T-cell (primary cell): ENCODE data around the gene POLR2F. TPM values are rescaled to one million over a fixed set of nuclear protein-coding genes. Genes with fewer than 3 reads are reported as not detected.
A peak's percentile ranks its signal among the peaks of the same experiment; 100 is the strongest.

ENCODE experiments used
- ATAC-seq, 4 experiments: fragments of 200-7000 bp in 3 of 4; fragments of 150-1000 bp in 1 of 4; cut with Tn5 transposase; replicated peaks in 1 of 4; 1 replicate in 3 of 4; 2 replicates in 1 of 4; pipeline ENCODE4 v1.10.0; 2021; ENCODE audit warnings: moderate library complexity in 3 of 4, mild to moderate bottlenecking in 2 of 4, moderate number of reproducible peaks in 1 of 4
- CTCF ChIA-PET, 2 donors: fragments of 300-600 bp; sonication (Branson Sonifier 250); formaldehyde crosslinking; loops; one replicate each; lab custom pipeline; 2022; ENCODE audit warnings: antibody characterized with exemption in 2 of 2; lab: Charles Lee
- POLR2A ChIA-PET, 2 donors: fragments of 300-600 bp; sonication (Branson Sonifier 250); formaldehyde crosslinking; loops; one replicate each; lab custom pipeline; 2022; ENCODE audit warnings: antibody characterized with exemption in 2 of 2; lab: Charles Lee
- DNase-seq, 35 experiments: peaks; one replicate each; pipeline versions ENCODE4 v3.0.0 to v3.0.0-alpha.2; 2013 to 2023
- H3K27ac ChIP-seq: one replicate; pipeline ENCODE4 v1.5.1; 2013; ENCODE audit warnings: low read length
- H3K27me3 ChIP-seq, 2 experiments: replicated peaks in 1 of 2; 1 replicate in 1 of 2; 2 replicates in 1 of 2; pipeline versions ENCODE4 v1.6.1 to v1.7.0; 2013; ENCODE audit warnings: low read length in 1 of 2, mixed read lengths in 1 of 2; ENCODE audit not compliant: control insufficient read depth in 2 of 2, insufficient read depth in 2 of 2; ENCODE audit errors: extremely low read depth in 1 of 2
- H3K36me3 ChIP-seq, 2 donors: 1 replicate in 1 of 2; 2 replicates in 1 of 2; pipeline versions ENCODE4 v1.6.1 to v1.7.0; 2013; ENCODE audit warnings: low read length in 1 of 2; ENCODE audit not compliant: control insufficient read depth in 2 of 2, insufficient read depth in 1 of 2; ENCODE audit errors: extremely low read depth in 1 of 2
- H3K4me1 ChIP-seq, 2 experiments: 1 replicate in 1 of 2; 2 replicates in 1 of 2; pipeline versions ENCODE4 v1.6.1 to v1.7.0; 2013; ENCODE audit warnings: low read length in 2 of 2, mixed read lengths in 1 of 2; ENCODE audit not compliant: insufficient read depth in 2 of 2, control insufficient read depth in 1 of 2; ENCODE audit errors: extremely low read depth in 1 of 2
- H3K4me3 ChIP-seq, 2 donors: 1 replicate in 1 of 2; 2 replicates in 1 of 2; pipeline versions ENCODE4 v1.5.1 to v1.7.0; 2013; ENCODE audit warnings: mild to moderate bottlenecking in 2 of 2, low read length in 1 of 2, moderate library complexity in 1 of 2; ENCODE audit not compliant: control insufficient read depth in 1 of 2; ENCODE audit errors: extremely low read depth in 1 of 2
- H3K9me3 ChIP-seq: 2 replicates; pipeline ENCODE4 v1.7.0; 2013
- H3K27ac Mint-ChIP-seq, 2 donors: one replicate each; pipeline ENCODE4 v1.8.0; 2020 to 2021; ENCODE audit warnings: mild to moderate bottlenecking in 2 of 2, mixed read lengths in 2 of 2
- H3K27me3 Mint-ChIP-seq, 2 donors: one replicate each; pipeline ENCODE4 v1.8.0; 2021 to 2022; ENCODE audit warnings: mixed read lengths in 2 of 2
- H3K36me3 Mint-ChIP-seq: one replicate; pipeline ENCODE4 v1.8.0; 2021; ENCODE audit warnings: mixed read lengths
- H3K4me1 Mint-ChIP-seq, 3 donors: one replicate each; pipeline ENCODE4 v1.8.0; 2020 to 2022; ENCODE audit warnings: mixed read lengths in 3 of 3, mild to moderate bottlenecking in 1 of 3
- H3K4me3 Mint-ChIP-seq, 3 donors: one replicate each; pipeline ENCODE4 v1.8.0; 2020 to 2022; ENCODE audit warnings: mild to moderate bottlenecking in 3 of 3, mixed read lengths in 3 of 3, moderate library complexity in 3 of 3
- H3K9me3 Mint-ChIP-seq, 3 donors: one replicate each; pipeline ENCODE4 v1.8.0; 2020 to 2022; ENCODE audit warnings: mixed read lengths in 3 of 3
- WGBS: methylation state at CpG from one replicate; pipeline ENCODE4 v1.1.5; 2013; ENCODE audit warnings: missing lambda C conversion rate; ENCODE audit not compliant: insufficient coverage; 5-methylcytosine and 5-hydroxymethylcytosine counted together
- total RNA-seq, 35 experiments: library from RNA in 6 of 35; stranded (reverse) in 6 of 35; fragments of 120-200 nt in 1 of 35; gene quantifications; one replicate each; pipeline versions ENCODE4 v1.2.1 to v1.2.4 and lab custom pipeline; 2013 to 2026

Gene POLR2F
- total RNA-seq, 5 donors from 2014 or later (not counting 1 experiment from before 2014, with no cell fraction given): 31.4 to 54.5 (median 49.4) TPM

DNA sequence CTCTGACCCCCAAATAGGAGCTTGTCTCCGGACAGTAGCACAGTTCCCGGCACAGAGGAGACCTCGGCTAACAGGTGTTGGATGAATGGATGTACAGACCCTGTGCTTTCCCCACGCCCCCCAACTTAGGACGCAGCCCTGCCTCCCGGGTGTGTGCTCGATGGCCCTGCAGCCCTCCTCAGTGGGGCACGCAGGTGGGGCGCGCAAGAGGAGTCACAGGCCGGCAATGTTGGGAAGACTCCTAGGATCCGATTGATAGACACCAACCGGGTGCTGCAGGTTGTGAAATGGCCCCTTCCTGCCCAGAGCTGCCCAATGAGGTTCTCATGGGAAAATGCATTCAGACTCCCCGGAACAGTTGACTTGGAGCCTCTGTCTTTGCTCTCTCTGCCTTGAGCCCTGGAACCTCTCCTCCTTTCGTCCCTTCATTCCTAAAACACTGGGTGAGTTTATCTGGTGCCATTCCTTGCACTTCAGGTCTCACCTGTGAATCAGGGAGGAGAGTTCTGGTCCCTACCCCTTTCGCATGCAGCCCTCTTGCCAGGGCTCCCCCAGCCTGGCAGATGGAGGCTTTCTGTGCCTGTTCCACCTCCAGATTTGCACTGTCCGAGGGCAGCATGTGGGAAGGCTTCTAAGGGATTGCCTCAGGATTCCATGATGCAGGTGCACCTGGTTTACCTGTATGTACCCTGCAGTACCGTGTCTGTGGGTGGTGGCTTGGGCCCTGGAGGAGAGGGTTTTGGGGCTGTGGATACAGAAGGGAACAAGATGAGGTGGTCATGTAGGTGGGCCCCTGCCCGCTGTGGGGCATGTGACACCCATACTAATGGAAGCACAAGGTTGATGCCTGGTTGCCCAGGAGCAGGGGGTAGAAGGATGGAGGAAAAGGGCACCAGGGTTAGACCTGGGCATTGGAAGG lies 46.2 kb upstream of the POLR2F start:
- ChIA-PET POLR2A (no interaction called here), CTCF (interaction anchor here in 1 of 2 donors (1.3 kb wide), 1 partner anchor 24 kb away, joined by 3 read pairs; no protein-coding TSS in a partner anchor)
- no peaks in the 10 kb centered on the region for H3K9me3 ChIP-seq
- 85% methylated on average over 17 of the region's 19 CpGs for whole genome bisulfite sequencing
- peak overlapping the region; percentile 49 to 55 for H3K4me3 ChIP-seq
- H3K27me3 ChIP-seq: peaks cover 0 to 7% of the 10 kb centered on the region in 2 experiments
- no peak for DNase-seq
- no peak for ATAC-seq
- peak overlapping the region; percentile 85 for H3K27ac Mint-ChIP-seq
- no peaks in the 10 kb centered on the region for H3K36me3 Mint-ChIP-seq
- no peaks in the 10 kb centered on the region for H3K9me3 Mint-ChIP-seq
- H3K36me3 ChIP-seq: peaks cover 2 to 3% of the 10 kb centered on the region in 2 donors
- peaks cover 0 to 28% of the 10 kb centered on the region in 2 experiments for H3K4me1 ChIP-seq
- H3K27ac ChIP-seq: peak overlapping the region; percentile 68
- H3K4me3 Mint-ChIP-seq: peak overlapping the region; percentile 78 to 85 (median 83)
- H3K27me3 Mint-ChIP-seq: no peaks in the 10 kb centered on the region
- H3K4me1 Mint-ChIP-seq: peaks cover 35 to 47% (median 41%) of the 10 kb centered on the region in 3 donors

DNA sequence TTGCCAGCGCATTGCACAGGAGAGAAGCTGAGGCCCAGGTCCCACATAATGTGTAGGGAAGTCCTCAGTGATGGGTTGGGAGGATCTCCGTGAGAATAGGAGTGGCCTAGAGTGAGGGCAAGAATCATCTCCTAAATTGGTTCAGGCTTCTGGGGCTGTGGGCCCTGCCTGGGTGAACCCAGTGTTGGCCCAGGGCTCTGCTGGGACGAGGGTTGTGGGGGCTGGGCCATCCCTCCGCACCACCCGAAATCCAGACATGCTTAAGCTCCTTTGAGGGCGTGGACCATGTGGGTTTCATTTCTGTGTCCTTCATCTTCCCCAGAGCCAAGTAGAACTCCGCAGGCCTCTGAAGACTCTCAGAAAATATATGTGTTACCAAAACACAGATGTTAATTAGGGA lies 43.7 kb upstream of the POLR2F start:
- no peak for DNase-seq
- Mint-ChIP-seq H3K36me3 (no peaks in the 10 kb centered on the region), H3K27ac (peak overlapping the region; percentile 39 to 49), H3K9me3 (no peaks in the 10 kb centered on the region), H3K27me3 (no peaks in the 10 kb centered on the region), H3K4me3 (no peak overlapping the region), H3K4me1 (peaks cover 37 to 46% (median 40%) of the 10 kb centered on the region in 3 donors)
- H3K36me3 ChIP-seq: peaks cover 5 to 6% of the 10 kb centered on the region in 2 donors
- no peak for ATAC-seq
- ChIA-PET CTCF (no interaction called here), POLR2A (no interaction called here)
- H3K27me3 ChIP-seq: peaks cover 0 to 2% of the 10 kb centered on the region in 2 experiments
- peaks cover 0 to 28% of the 10 kb centered on the region in 2 experiments for H3K4me1 ChIP-seq
- no peak overlapping the region for H3K27ac ChIP-seq
- 89% methylated on average over 5 of the region's 7 CpGs for WGBS
- H3K9me3 ChIP-seq: no peaks in the 10 kb centered on the region
- no peak overlapping the region for H3K4me3 ChIP-seq

GRCh38 chr22:37910890-37911672 lies 42.4 kb upstream of the POLR2F start:
- Histone ChIP-seq H3K27ac (no peak overlapping the region), H3K9me3 (no peaks in the 10 kb centered on the region), H3K27me3 (no peaks in the 10 kb centered on the region), H3K4me1 (peaks cover 0 to 21% of the 10 kb centered on the region in 2 experiments), H3K4me3 (no peak overlapping the region), H3K36me3 (peaks cover 9 to 11% of the 10 kb centered on the region in 2 donors)
- Mint-ChIP-seq H3K27me3 (no peaks in the 10 kb centered on the region), H3K36me3 (no peaks in the 10 kb centered on the region), H3K4me3 (no peak overlapping the region), H3K27ac (peak overlapping the region; percentile 39 to 44), H3K9me3 (no peaks in the 10 kb centered on the region), H3K4me1 (peaks cover 29 to 37% (median 37%) of the 10 kb centered on the region in 3 donors)
- CTCF ChIA-PET: no interaction called here
- POLR2A ChIA-PET: no interaction called here
- WGBS: 92% methylated on average over 9 of the region's 15 CpGs
- ATAC-seq: no peak
- no peak for DNase-seq

- Histone ChIP-seq H3K27ac (no peak overlapping the region), H3K36me3 (peaks cover 9 to 17% of the 10 kb centered on the region in 2 donors), H3K27me3 (no peaks in the 10 kb centered on the region), H3K9me3 (no peaks in the 10 kb centered on the region), H3K4me3 (no peak overlapping the region), H3K4me1 (peaks cover 0 to 20% of the 10 kb centered on the region in 2 experiments)
- no peaks in the 10 kb centered on the region for H3K36me3 Mint-ChIP-seq
- peaks cover 29 to 37% (median 37%) of the 10 kb centered on the region in 3 donors for H3K4me1 Mint-ChIP-seq
- no peaks in the 10 kb centered on the region for H3K9me3 Mint-ChIP-seq
- 100% methylated on average over 2 of the region's 8 CpGs for WGBS
- no peak for DNase-seq
- ATAC-seq: no peak
- ChIA-PET POLR2A (no interaction called here), CTCF (no interaction called here)
- peak overlapping the region in 1 of 2 donors; percentile 34 for H3K27ac Mint-ChIP-seq
- no peak overlapping the region for H3K4me3 Mint-ChIP-seq
- no peaks in the 10 kb centered on the region for H3K27me3 Mint-ChIP-seq
These were observed 41.8 kb upstream of the POLR2F start for GRCh38 chr22:37911697-37912096.

GRCh38 chr22:37912171-37912570 lies 41.3 kb upstream of the POLR2F start:
- Mint-ChIP-seq H3K27me3 (no peaks in the 10 kb centered on the region), H3K27ac (peak overlapping the region; percentile 58 to 81), H3K4me3 (no peak overlapping the region), H3K4me1 (peaks cover 25 to 32% (median 32%) of the 10 kb centered on the region in 3 donors), H3K36me3 (peaks cover under 1% of the 10 kb centered on the region), H3K9me3 (no peaks in the 10 kb centered on the region)
- DNase-seq (peak in 1 of 35 experiments; percentile 21), ATAC-seq (peak in 1 of 4 experiments; percentile 39)
- Histone ChIP-seq H3K36me3 (peaks cover 9 to 17% of the 10 kb centered on the region in 2 donors), H3K4me1 (peaks cover 0 to 16% of the 10 kb centered on the region in 2 experiments), H3K9me3 (no peaks in the 10 kb centered on the region), H3K27me3 (no peaks in the 10 kb centered on the region), H3K27ac (no peak overlapping the region), H3K4me3 (no peak overlapping the region)
- ChIA-PET CTCF (no interaction called here), POLR2A (no interaction called here)
- no CpG with 5 or more reads among the region's 8 CpGs for WGBS

DNA sequence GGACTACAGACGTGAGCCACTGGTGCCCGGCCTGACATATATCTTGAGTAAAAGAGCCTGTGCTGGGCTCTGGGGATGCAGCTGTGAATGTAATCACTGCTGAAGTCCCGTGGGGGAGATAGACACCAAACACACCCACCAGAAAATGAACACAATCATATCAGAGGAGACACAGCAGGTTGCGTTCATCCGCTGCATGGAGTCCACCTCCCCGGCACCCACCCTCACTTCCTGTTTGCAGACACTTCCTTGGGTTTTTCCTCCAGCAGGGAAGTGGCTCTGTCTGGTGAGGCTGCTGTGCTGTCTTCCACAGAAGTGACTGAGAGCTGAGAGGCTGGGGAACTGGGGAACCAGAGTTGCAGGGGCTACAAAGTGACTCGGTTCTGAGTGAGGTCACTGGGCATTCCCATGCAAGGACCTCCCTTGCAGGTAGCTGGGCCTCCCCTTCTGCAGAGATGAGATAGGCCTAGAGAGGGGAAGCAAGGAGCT lies 40.2 kb upstream of the POLR2F start:
- Histone ChIP-seq H3K4me3 (no peak overlapping the region), H3K27ac (no peak overlapping the region), H3K27me3 (no peaks in the 10 kb centered on the region), H3K4me1 (peaks cover 0 to 9% of the 10 kb centered on the region in 2 experiments), H3K9me3 (no peaks in the 10 kb centered on the region), H3K36me3 (peaks cover 12 to 26% of the 10 kb centered on the region in 2 donors)
- no peaks in the 10 kb centered on the region for H3K27me3 Mint-ChIP-seq
- H3K4me3 Mint-ChIP-seq: no peak overlapping the region
- peak overlapping the region in 1 of 2 donors; percentile 48 for H3K27ac Mint-ChIP-seq
- ChIA-PET POLR2A (no interaction called here), CTCF (interaction anchor here in 1 of 2 donors (0.7 kb wide), 1 partner anchor 14 kb away, joined by 5 read pairs; no protein-coding TSS in a partner anchor)
- WGBS: 87% methylated on average over 4 of the region's 7 CpGs
- no peaks in the 10 kb centered on the region for H3K9me3 Mint-ChIP-seq
- H3K36me3 Mint-ChIP-seq: peaks cover 8% of the 10 kb centered on the region
- DNase-seq (no peak), ATAC-seq (no peak)
- H3K4me1 Mint-ChIP-seq: peaks cover 17 to 24% (median 23%) of the 10 kb centered on the region in 3 donors
